Measurements from ENCODE around the gene KRTAP4-16. TPM values are rescaled to one million over a fixed set of nuclear protein-coding genes. Genes with fewer than 3 reads are reported as not detected.
"Not testable (repeated sequence)": the region's sequence is repeated elsewhere in the genome, so short reads cannot be mapped to it uniquely, and the experiment has no call there.

KRTAP4-16 gene
- total and polyA plus RNA-seq, 2 of the 8 experiments (the other 6 are each of a cell fraction or from before 2014, with no cell fraction given): not detected

- H2BK12ac ChIP-seq (ENCODE audit: low read depth, low read length); H3K23me2 ChIP-seq (ENCODE audit: low read depth, low read length); H3K79me1 ChIP-seq (ENCODE audit: low read depth, low read length); H4K5ac ChIP-seq (ENCODE audit: insufficient read length, low read depth, low read length); H3K9me3 ChIP-seq (ENCODE audit: insufficient read depth in 2 of 2, low read depth in 1 of 2, low read length in 1 of 2); POLR2A ChIA-PET (ENCODE audit: partially characterized antibody); H2BK5ac ChIP-seq (ENCODE audit: low read depth, low read length); H3K23ac ChIP-seq (ENCODE audit: insufficient read length); H2AFZ ChIP-seq (ENCODE audit: low read length); H3K4ac ChIP-seq (replicated peaks; ENCODE audit: insufficient read length, low read depth, low read length); H3K4me3 ChIP-seq (ENCODE audit: extremely low read depth in 1 of 4, insufficient read depth in 2 of 4, low read depth in 3 of 4, low read length in 4 of 4); H3K79me2 ChIP-seq (ENCODE audit: control insufficient read depth in 1 of 2, insufficient read depth in 2 of 2, low read length in 2 of 2); H4K8ac ChIP-seq (ENCODE audit: extremely low read depth, insufficient read depth, low read length); H3K56ac ChIP-seq (replicated peaks; ENCODE audit: insufficient read length, low read depth, low read length); H3K18ac ChIP-seq (ENCODE audit: extremely low read depth, low read length); H3K4me1 ChIP-seq (replicated peaks in 1 of 4; ENCODE audit: control insufficient read depth in 3 of 4, insufficient read depth in 4 of 4, low read length in 3 of 4); H3K27ac ChIP-seq (ENCODE audit: low read depth, low read length); H3K36me3 ChIP-seq (ENCODE audit: control insufficient read depth in 2 of 4, insufficient read depth in 4 of 4, low read length in 3 of 4); H2AK5ac ChIP-seq (ENCODE audit: low read depth, low read length); H3K4me2 ChIP-seq (ENCODE audit: insufficient read depth in 1 of 2, low read depth in 2 of 2, low read length in 2 of 2); H4K91ac ChIP-seq (replicated peaks; ENCODE audit: insufficient read length, low read length); DNase-seq (ENCODE audit: low read depth in 1 of 2, low spot score in 2 of 2); H3K27me3 ChIP-seq (replicated peaks in 1 of 4; ENCODE audit: control insufficient read depth in 3 of 4, extremely low read depth in 1 of 4, insufficient read depth in 3 of 4, low read length in 3 of 4); H3K14ac ChIP-seq (ENCODE audit: insufficient read length); H3K9ac ChIP-seq (replicated peaks in 1 of 4; ENCODE audit: extremely low read depth in 1 of 4, low read depth in 3 of 4, low read length in 3 of 4); H2BK20ac ChIP-seq (ENCODE audit: low read length); H2BK120ac ChIP-seq (replicated peaks; ENCODE audit: low read depth, low read length); H2BK15ac ChIP-seq (ENCODE audit: low read length); H4K20me1 ChIP-seq (replicated peaks in 1 of 2; ENCODE audit: control insufficient read depth in 1 of 2, insufficient read depth in 2 of 2, low read length in 2 of 2); FAIRE-seq: not testable (repeated sequence)
- CTCF ChIA-PET (ENCODE audit: partially characterized antibody): interaction anchor here (1.0 kb wide), 1 partner anchor 11 kb away, joined by 3 read pairs; no protein-coding TSS in a partner anchor
- WGBS, 2 experiments (ENCODE audit: extremely low coverage in 1 of 2, insufficient coverage in 1 of 2, insufficient read length in 1 of 2, insufficient replicate concordance in 2 of 2, low coverage in 1 of 2, low lambda C conversion rate in 2 of 2, missing lambda C conversion rate in 1 of 2): 85% methylated on average over 11 of the region's 31 CpGs; no CpG with 5 or more reads in 1 of the 2 experiments
Observed at GRCh38 chr17:41059276-41060051, 42.5 kb downstream of the KRTAP4-16 start.
